K562 (cell line): Measurements from ENCODE around the gene EHBP1L1. TPM values are rescaled to one million over a fixed set of nuclear protein-coding genes. Genes with fewer than 3 reads are reported as not detected.

Source experiments
- ATAC-seq: fragments of 200-7000 bp; cut with Tn5 transposase; 3 replicates; pipeline ENCODE4 v1.9.1; 2020; ENCODE audit warnings: moderate library complexity
- BruUV-seq: library from RNA; stranded (reverse); fragments of 400-500 nt; replicated peaks from 2 replicates; lab custom pipeline; 2021; lab: Mats Ljungman, UMichigan
- CTCF ChIA-PET: fragments of 300-600 bp; formaldehyde crosslinking; extraction: SDS; loops from one replicate; lab custom pipeline; 2021; ENCODE audit warnings: low intra/inter-chr PET ratio; lab: Yijun Ruan, JAX
- POLR2A ChIA-PET: fragments of 300-600, 350-650 bp; sonication (Branson Sonifier 250); formaldehyde crosslinking; extraction: SDS; loops from one replicate; lab custom pipeline; 2021; ENCODE audit warnings: antibody characterized with exemption, inconsistent platforms; lab: Yijun Ruan, JAX
- DNase-seq, 4 experiments: peaks; one replicate each; pipeline versions ENCODE4 v3.0.0 to v3.0.0-alpha.2; 2011 to 2018; ENCODE audit warnings: low spot score in 3 of 4, mixed read lengths in 3 of 4; ENCODE audit errors: extremely low read depth in 1 of 4
- FAIRE-seq: peaks from 2 replicates; lab custom pipeline; 2011; peaks lifted over from hg19 to GRCh38; lab: Jason Lieb, UNC
- H2AFZ ChIP-seq: 2 replicates; pipeline ENCODE4 v1.6.0; 2011; ENCODE audit warnings: low read depth, low read length, control low read depth, inconsistent platforms
- H3K27ac ChIP-seq: fragments of 200-600 bp; 3 replicates; pipeline ENCODE4 v1.8.0; 2011; ENCODE audit warnings: low read depth, mild to moderate bottlenecking, control low read depth, inconsistent platforms, low read length, moderate library complexity, mixed read lengths; ENCODE audit errors: extremely low read depth
- H3K27me3 ChIP-seq, 2 experiments: fragments of 300-600 bp in 1 of 2; 2 replicates in 1 of 2; 3 replicates in 1 of 2; pipeline versions ENCODE4 v1.6.0 to v1.8.0; 2011; ENCODE audit warnings: inconsistent platforms in 2 of 2, low read length in 2 of 2, mild to moderate bottlenecking in 1 of 2, mixed read lengths in 1 of 2, moderate library complexity in 1 of 2; ENCODE audit not compliant: control insufficient read depth in 2 of 2, insufficient read depth in 2 of 2
- H3K36me3 ChIP-seq: fragments of 300-600 bp; 3 replicates; pipeline ENCODE4 v1.8.0; 2011; ENCODE audit warnings: mild to moderate bottlenecking, low read length, inconsistent platforms; ENCODE audit not compliant: control insufficient read depth, insufficient read depth
- H3K4me1 ChIP-seq, 2 experiments: fragments of 200-600 bp in 1 of 2; replicated peaks in 1 of 2; 2 replicates in 1 of 2; 3 replicates in 1 of 2; pipeline versions ENCODE4 v1.5.1 to v1.8.0; 2011; ENCODE audit warnings: inconsistent platforms in 2 of 2, low read length in 2 of 2, mild to moderate bottlenecking in 1 of 2, mixed read lengths in 1 of 2, moderate library complexity in 1 of 2; ENCODE audit not compliant: control insufficient read depth in 2 of 2, insufficient read depth in 2 of 2
- H3K4me2 ChIP-seq: 2 replicates; pipeline ENCODE4 v1.6.1; 2011; ENCODE audit warnings: low read length, control low read depth, inconsistent platforms, mixed read lengths; ENCODE audit not compliant: insufficient read depth
- H3K4me3 ChIP-seq: fragments of 200-600 bp; sonication (generic), shearing (Covaris generic); 2 replicates; pipeline ENCODE4 v1.5.1; 2016; ENCODE audit warnings: control low read depth, inconsistent platforms
- H3K79me2 ChIP-seq: fragments of 200-600 bp; 3 replicates; pipeline ENCODE4 v1.8.0; 2011; ENCODE audit warnings: low read length, inconsistent platforms; ENCODE audit not compliant: control insufficient read depth, insufficient read depth
- H3K9ac ChIP-seq, 2 experiments: 2 replicates each; pipeline versions ENCODE4 v1.6.0 to v1.6.1; 2011; ENCODE audit warnings: low read depth in 2 of 2, low read length in 2 of 2, control low read depth in 1 of 2, inconsistent platforms in 1 of 2, mild to moderate bottlenecking in 1 of 2, mixed read lengths in 1 of 2; ENCODE audit not compliant: insufficient read depth in 1 of 2
- H3K9me1 ChIP-seq: one replicate; pipeline ENCODE4 v1.6.0; 2011; ENCODE audit warnings: inconsistent platforms, mild to moderate bottlenecking, low read length, moderate library complexity; ENCODE audit not compliant: control insufficient read depth, insufficient read depth
- H3K9me3 ChIP-seq: replicated peaks from 2 replicates; pipeline ENCODE4 v1.5.1; 2011; ENCODE audit warnings: low read depth, low read length, inconsistent platforms; ENCODE audit not compliant: control insufficient read depth, insufficient read depth
- H4K20me1 ChIP-seq: replicated peaks from 2 replicates; pipeline ENCODE4 v1.6.1; 2011; ENCODE audit warnings: low read length, inconsistent platforms, mixed read lengths; ENCODE audit not compliant: control insufficient read depth, insufficient read depth
- CREB1 ChIP-seq, 2 experiments: sonication (generic) in 1 of 2; formaldehyde crosslinking in 1 of 2; IDR thresholded peaks; 2 replicates each; pipeline versions ENCODE4 v1.6.1 to v1.8.0; 2012 to 2022; ENCODE audit warnings: inconsistent platforms in 1 of 2, mild to moderate bottlenecking in 1 of 2, missing genetic modification reagents in 1 of 2, moderate library complexity in 1 of 2
- ETV1 ChIP-seq: fragments of 450-650 bp; conservative IDR thresholded peaks from 2 replicates; pipeline ENCODE4 v1.6.1; 2016; ENCODE audit warnings: missing genetic modification characterization, control low read depth, low read depth, missing compliant biosample characterization
- ILK ChIP-seq: fragments of 450-650 bp; IDR thresholded peaks from 2 replicates; pipeline ENCODE4 v1.6.1; 2016; ENCODE audit warnings: missing genetic modification characterization, low read depth, mild to moderate bottlenecking, missing compliant biosample characterization, moderate library complexity, borderline replicate concordance
- KDM1A ChIP-seq, 2 experiments: fragments of 450-650 bp; IDR thresholded peaks; 2 replicates each; pipeline ENCODE4 v1.6.1; 2016; ENCODE audit warnings: mild to moderate bottlenecking in 2 of 2
- KLF10 ChIP-seq: fragments of 250-450 bp; sonication (Bioruptor Pico); IDR thresholded peaks from 2 replicates; pipeline ENCODE4 v1.6.1; 2021; ENCODE audit warnings: matching md5 sums
- MYBL2 ChIP-seq, 2 experiments: fragments of 450-650 bp in 1 of 2; sonication (generic) in 1 of 2; formaldehyde crosslinking in 1 of 2; IDR thresholded peaks; 2 replicates each; pipeline versions ENCODE4 v1.6.1 to v1.8.1; 2017 to 2022; ENCODE audit warnings: borderline replicate concordance in 1 of 2, inconsistent platforms in 1 of 2, low read depth in 1 of 2, mild to moderate bottlenecking in 1 of 2, missing genetic modification reagents in 1 of 2, moderate library complexity in 1 of 2
- SAP30 ChIP-seq: fragments of 200-600 bp; sonication (generic); IDR thresholded peaks from 2 replicates; pipeline ENCODE4 v1.6.1; 2012; ENCODE audit warnings: borderline replicate concordance, low read depth, mild to moderate bottlenecking, moderate library complexity, low read length, control low read depth, inconsistent platforms; ENCODE audit not compliant: insufficient read depth, poor library complexity, severe bottlenecking
- ZBED1 ChIP-seq: IDR thresholded peaks from 2 replicates; pipeline ENCODE4 v1.6.1; 2014
- WGBS: fragments of 100-300 bp; shearing (Covaris generic); methylation state at CpG from one replicate; pipeline ENCODE4 v1.1.6; 2016; ENCODE audit warnings: low coverage, mixed read lengths; ENCODE audit not compliant: insufficient coverage; ENCODE audit errors: missing lambda C conversion rate; 5-methylcytosine and 5-hydroxymethylcytosine counted together
- in situ Hi-C: fragments of 300-500 bp; cut with MboI; formaldehyde crosslinking; loops from 4 replicates; pipeline ENCODE4 v1.15.0; 2018; ENCODE audit warnings: inconsistent platforms, mixed read lengths
- intact Hi-C: fragments of 100-400 bp; cut with micrococcal nuclease; formaldehyde crosslinking; loops from 2 replicates; pipeline ENCODE4 v1.14.2; 2022
- polyA plus RNA-seq, 8 experiments: library from polyadenylated mRNA; depleted of rRNA in 4 of 8; stranded (reverse) in 5 of 8; unstranded in 3 of 8; fragments of >200 nt; fragmentation: Nextera tagmentation in 2 of 8; fragmentation: Illumina TruSeq in 1 of 8; extraction: Ambion mirVana in 2 of 8; extraction: Trizol in 1 of 8; gene quantifications; 2 replicates each; pipeline versions ENCODE4 v1.2.1 to v1.2.3, GENCODE V29; 2011 to 2014; ENCODE audit warnings: inconsistent platforms in 1 of 8, missing spikeins in 1 of 8
- total RNA-seq, 7 experiments: library from RNA; depleted of rRNA in 6 of 7; stranded (reverse); fragments of >200 nt in 6 of 7; fragmentation: Illumina TruSeq in 2 of 7; extraction: Trizol in 2 of 7; gene quantifications; 2 replicates each; pipeline versions ENCODE4 v1.2.1 to v1.2.3, GENCODE V29; 2011 to 2021; ENCODE audit warnings: low replicate concordance in 1 of 7
- TF ChIP-seq, protein P1 (sequence below), 2 experiments: fragments of 450-650 bp; IDR thresholded peaks; 2 replicates each; pipeline ENCODE4 v1.6.1; 2018; ENCODE audit warnings: mild to moderate bottlenecking in 2 of 2, low read depth in 1 of 2; ENCODE audit not compliant: partially characterized antibody in 2 of 2
- TF ChIP-seq, protein P2 (sequence below), 3 experiments: fragments of 200-800 bp in 1 of 3; fragments of 250-450 bp in 1 of 3; fragments of 450-650 bp in 1 of 3; sonication (Bioruptor Pico) in 1 of 3; sonication (Bioruptor generic) in 1 of 3; formaldehyde crosslinking in 1 of 3; IDR thresholded peaks; 2 replicates each; pipeline versions ENCODE4 v1.6.1 to v1.8.0; 2016 to 2022; ENCODE audit warnings: mild to moderate bottlenecking in 2 of 3, missing genetic modification characterization in 2 of 3, missing compliant biosample characterization in 1 of 3, moderate library complexity in 1 of 3

The EHBP1L1 gene
- total and polyA plus RNA-seq, 9 of the 15 experiments (the other 6 are each of a cell fraction or from before 2014, with no cell fraction given) = 0.03 to 87.1 (median 26.3) TPM

DNA sequence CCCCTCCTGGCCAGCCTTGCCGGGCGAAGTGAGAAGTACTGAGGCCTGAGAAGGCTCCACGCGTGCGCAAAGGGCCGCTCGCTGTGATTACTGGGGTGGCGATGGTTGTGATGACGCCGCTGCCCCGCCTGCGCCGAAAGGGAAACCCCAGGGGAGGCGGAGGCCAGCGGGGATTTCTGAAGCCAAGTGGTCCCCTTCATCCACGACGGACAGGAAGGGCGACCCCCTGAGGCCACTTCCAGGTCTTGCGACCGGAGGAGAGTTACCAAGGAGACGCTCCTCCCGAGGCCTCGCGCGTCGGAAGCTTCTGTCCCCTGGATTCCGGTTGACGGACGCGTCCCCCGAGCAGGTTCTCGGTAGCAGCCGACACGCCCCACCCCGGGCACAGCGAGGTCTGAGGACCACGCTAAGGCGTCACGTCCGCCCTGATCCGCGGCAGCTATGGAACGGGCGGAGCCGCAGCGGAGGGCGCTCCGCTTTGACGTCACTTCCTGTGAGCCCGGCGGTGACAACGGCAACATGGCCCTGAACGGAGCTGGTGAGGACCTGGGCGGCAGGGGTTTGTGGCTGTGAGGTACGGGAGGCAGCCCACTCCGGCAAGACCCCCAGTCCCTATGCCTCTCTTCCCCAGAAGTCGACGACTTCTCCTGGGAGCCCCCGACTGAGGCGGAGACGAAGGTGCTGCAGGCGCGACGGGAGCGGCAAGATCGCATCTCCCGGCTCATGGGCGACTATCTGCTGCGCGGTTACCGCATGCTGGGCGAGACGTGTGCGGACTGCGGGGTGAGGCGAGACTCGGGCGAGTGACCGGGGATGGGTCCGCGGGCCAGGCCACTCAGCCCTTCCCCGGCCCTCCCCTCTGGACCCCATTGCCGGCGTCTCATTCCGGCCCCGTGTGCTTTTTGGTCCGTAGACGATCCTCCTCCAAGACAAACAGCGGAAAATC, 5.6 kb upstream of the EHBP1L1 start, which contains the start of gene ZNRD2:
ZNRD2 (plus strand) TSS at position 505 of the 946 bp plus-strand sequence; CDS start at position 520, 15 bp downstream.
- Histone ChIP-seq H3K4me3 (peak within 1 kb of the TSS; percentile 65), H3K9ac (peak within 1 kb of the TSS; percentile 82 to 98), H3K27me3 (no peaks in the 10 kb centered on the region), H3K9me3 (no peaks in the 10 kb centered on the region), H4K20me1 (peaks cover 6% of the 10 kb centered on the region), H2AFZ (peak within 1 kb of the TSS; percentile 97), H3K9me1 (peaks cover 5% of the 10 kb centered on the region), H3K4me1 (peaks cover 39 to 63% of the 10 kb centered on the region in 2 experiments), H3K79me2 (peaks cover 56% of the 10 kb centered on the region), H3K4me2 (peak within 1 kb of the TSS; percentile 99), H3K27ac (peak within 1 kb of the TSS; percentile 68), H3K36me3 (peaks cover 19% of the 10 kb centered on the region; the same call in 2 of the 3 replicates)
- BruUV-seq = no TSS peak
- peak; percentile 88 to 99 (median 92) for DNase-seq
- in situ Hi-C loops (no loop called here), intact Hi-C loops (loop anchor here (1.0 to 5.0 kb wide), 3 partner anchors 30 to 98 kb away; partner anchors contain the start of gene SCYL1)
- 1% methylated on average over 89 of the region's 89 CpGs for WGBS
- ChIA-PET POLR2A (interaction anchor here (0.6 to 4.7 kb wide), 14 partner anchors 10 to 288 kb away, joined by 3 to 35 read pairs (median 4); partner anchors contain the start of genes MALAT1 and NEAT1), CTCF (interaction anchor here (6.5 kb wide), 1 partner anchor 29 kb away, joined by 63 read pairs; no protein-coding TSS in a partner anchor)
- ATAC-seq = peak; percentile 82
- peak; percentile 97 for FAIRE-seq
- TF ChIP-seq CREB1 (IDR thresholded peaks at IDR 0.05) = peak; percentile 99
- TF ChIP-seq CREB1 (CRISPR knock-in tag; IDR thresholded peaks at IDR 0.05) = peak; percentile 100
- TF ChIP-seq KLF10 (CRISPR knock-in tag) = no peak
- no peak for TF ChIP-seq ILK (tag)
- TF ChIP-seq MYBL2 (IDR thresholded peaks at IDR 0.05; ENCODE audit: low read depth) = no peak
- no peak for TF ChIP-seq MYBL2 (CRISPR knock-in tag; IDR thresholded peaks at IDR 0.05; ENCODE audit: borderline replicate concordance)
- peak; percentile 79 for TF ChIP-seq SAP30
- peak; percentile 97 for TF ChIP-seq ETV1
- peak; percentile 53 to 59; a peak in 2 of 4 replicates for TF ChIP-seq KDM1A (IDR thresholded peaks at IDR 0.05)
- TF ChIP-seq, protein P1, sequence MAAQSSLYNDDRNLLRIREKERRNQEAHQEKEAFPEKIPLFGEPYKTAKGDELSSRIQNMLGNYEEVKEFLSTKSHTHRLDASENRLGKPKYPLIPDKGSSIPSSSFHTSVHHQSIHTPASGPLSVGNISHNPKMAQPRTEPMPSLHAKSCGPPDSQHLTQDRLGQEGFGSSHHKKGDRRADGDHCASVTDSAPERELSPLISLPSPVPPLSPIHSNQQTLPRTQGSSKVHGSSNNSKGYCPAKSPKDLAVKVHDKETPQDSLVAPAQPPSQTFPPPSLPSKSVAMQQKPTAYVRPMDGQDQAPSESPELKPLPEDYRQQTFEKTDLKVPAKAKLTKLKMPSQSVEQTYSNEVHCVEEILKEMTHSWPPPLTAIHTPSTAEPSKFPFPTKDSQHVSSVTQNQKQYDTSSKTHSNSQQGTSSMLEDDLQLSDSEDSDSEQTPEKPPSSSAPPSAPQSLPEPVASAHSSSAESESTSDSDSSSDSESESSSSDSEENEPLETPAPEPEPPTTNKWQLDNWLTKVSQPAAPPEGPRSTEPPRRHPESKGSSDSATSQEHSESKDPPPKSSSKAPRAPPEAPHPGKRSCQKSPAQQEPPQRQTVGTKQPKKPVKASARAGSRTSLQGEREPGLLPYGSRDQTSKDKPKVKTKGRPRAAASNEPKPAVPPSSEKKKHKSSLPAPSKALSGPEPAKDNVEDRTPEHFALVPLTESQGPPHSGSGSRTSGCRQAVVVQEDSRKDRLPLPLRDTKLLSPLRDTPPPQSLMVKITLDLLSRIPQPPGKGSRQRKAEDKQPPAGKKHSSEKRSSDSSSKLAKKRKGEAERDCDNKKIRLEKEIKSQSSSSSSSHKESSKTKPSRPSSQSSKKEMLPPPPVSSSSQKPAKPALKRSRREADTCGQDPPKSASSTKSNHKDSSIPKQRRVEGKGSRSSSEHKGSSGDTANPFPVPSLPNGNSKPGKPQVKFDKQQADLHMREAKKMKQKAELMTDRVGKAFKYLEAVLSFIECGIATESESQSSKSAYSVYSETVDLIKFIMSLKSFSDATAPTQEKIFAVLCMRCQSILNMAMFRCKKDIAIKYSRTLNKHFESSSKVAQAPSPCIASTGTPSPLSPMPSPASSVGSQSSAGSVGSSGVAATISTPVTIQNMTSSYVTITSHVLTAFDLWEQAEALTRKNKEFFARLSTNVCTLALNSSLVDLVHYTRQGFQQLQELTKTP (IDR thresholded peaks at IDR 0.05; ENCODE audit: low read depth in 1 of 2, partially characterized antibody in 2 of 2) = no peak
- TF ChIP-seq, protein P2, sequence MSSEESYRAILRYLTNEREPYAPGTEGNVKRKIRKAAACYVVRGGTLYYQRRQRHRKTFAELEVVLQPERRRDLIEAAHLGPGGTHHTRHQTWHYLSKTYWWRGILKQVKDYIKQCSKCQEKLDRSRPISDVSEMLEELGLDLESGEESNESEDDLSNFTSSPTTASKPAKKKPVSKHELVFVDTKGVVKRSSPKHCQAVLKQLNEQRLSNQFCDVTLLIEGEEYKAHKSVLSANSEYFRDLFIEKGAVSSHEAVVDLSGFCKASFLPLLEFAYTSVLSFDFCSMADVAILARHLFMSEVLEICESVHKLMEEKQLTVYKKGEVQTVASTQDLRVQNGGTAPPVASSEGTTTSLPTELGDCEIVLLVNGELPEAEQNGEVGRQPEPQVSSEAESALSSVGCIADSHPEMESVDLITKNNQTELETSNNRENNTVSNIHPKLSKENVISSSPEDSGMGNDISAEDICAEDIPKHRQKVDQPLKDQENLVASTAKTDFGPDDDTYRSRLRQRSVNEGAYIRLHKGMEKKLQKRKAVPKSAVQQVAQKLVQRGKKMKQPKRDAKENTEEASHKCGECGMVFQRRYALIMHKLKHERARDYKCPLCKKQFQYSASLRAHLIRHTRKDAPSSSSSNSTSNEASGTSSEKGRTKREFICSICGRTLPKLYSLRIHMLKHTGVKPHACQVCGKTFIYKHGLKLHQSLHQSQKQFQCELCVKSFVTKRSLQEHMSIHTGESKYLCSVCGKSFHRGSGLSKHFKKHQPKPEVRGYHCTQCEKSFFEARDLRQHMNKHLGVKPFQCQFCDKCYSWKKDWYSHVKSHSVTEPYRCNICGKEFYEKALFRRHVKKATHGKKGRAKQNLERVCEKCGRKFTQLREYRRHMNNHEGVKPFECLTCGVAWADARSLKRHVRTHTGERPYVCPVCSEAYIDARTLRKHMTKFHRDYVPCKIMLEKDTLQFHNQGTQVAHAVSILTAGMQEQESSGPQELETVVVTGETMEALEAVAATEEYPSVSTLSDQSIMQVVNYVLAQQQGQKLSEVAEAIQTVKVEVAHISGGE (CRISPR knock-in tag; IDR thresholded peaks at IDR 0.05) = peak; percentile 84 to 97 (median 95)
- TF ChIP-seq ZBED1 = 0 out of 2 replicates have a peak, but pooled peaks have one; percentile 45
